Right cardiac atrium (tissue), 5 donors: ENCODE results near the gene PDLIM4. TPM values are rescaled to one million over a fixed set of nuclear protein-coding genes. Genes with fewer than 3 reads are reported as not detected.

Experiments
- ATAC-seq, 2 donors: fragments of 200-7000 bp; cut with Tn5 transposase; one replicate each; pipeline versions ENCODE4 v1.8.0 to v1.9.1; 2020; ENCODE audit warnings: moderate library complexity in 2 of 2, mild to moderate bottlenecking in 1 of 2
- DNase-seq, 3 donors: peaks; one replicate each; pipeline ENCODE4 v3.0.0-alpha.2; 2020
- H3K27ac ChIP-seq: one replicate; pipeline ENCODE4 v1.5.1; 2013; ENCODE audit warnings: mild to moderate bottlenecking, low read length, control low read depth, moderate library complexity
- H3K27me3 ChIP-seq: one replicate; pipeline ENCODE4 v1.6.1; 2013; ENCODE audit not compliant: control insufficient read depth, insufficient read depth
- H3K4me1 ChIP-seq: one replicate; pipeline ENCODE4 v1.6.1; 2013; ENCODE audit warnings: low read length; ENCODE audit not compliant: control insufficient read depth, insufficient read depth
- H3K4me3 ChIP-seq: one replicate; pipeline ENCODE4 v1.5.1; 2013; ENCODE audit warnings: low read length, control low read depth
- H3K9me3 ChIP-seq: one replicate; pipeline ENCODE4 v1.6.1; 2013; ENCODE audit warnings: low read length; ENCODE audit not compliant: control insufficient read depth
- WGBS: extraction: QIAGEN DNeasy Blood & Tissue Kit; methylation state at CpG from one replicate; pipeline ENCODE4 v1.1.7; 2013; 5-methylcytosine and 5-hydroxymethylcytosine counted together
- intact Hi-C, 4 donors: fragments of 100-400 bp; cut with DNase I; formaldehyde crosslinking; loops; one replicate each; pipeline versions ENCODE4 v1.11.0 to v1.14.0; 2022 to 2023
- polyA plus RNA-seq: library from polyadenylated mRNA; stranded (reverse); fragments of 200-250 nt; gene quantifications from one replicate; pipeline ENCODE4 v1.2.3, GENCODE V29; 2013
- total RNA-seq, 4 donors: library from RNA; stranded (reverse); fragmentation: NEBNext Ultra II Directional; extraction: Animal tissue kit (Norgen Biotek cat#: 25700); gene quantifications; one replicate each; pipeline ENCODE4 v1.2.1, GENCODE V29; 2021
- donor health status: healthy with polysubstance abuse.
- donor health status: DM: no; HTN: yes; CAD: no.
- donor health status: DM: no; HTN: no; CAD: no.
- donor health status: DM: no; HTN: yes; CAD: no; lungs with severe emphysema.
- donor health status: DM: yes; HTN: yes; CAD: no.

The PDLIM4 gene
- total and polyA plus RNA-seq, 5 donors = 35.0 to 113 (median 50.3) TPM

DNA sequence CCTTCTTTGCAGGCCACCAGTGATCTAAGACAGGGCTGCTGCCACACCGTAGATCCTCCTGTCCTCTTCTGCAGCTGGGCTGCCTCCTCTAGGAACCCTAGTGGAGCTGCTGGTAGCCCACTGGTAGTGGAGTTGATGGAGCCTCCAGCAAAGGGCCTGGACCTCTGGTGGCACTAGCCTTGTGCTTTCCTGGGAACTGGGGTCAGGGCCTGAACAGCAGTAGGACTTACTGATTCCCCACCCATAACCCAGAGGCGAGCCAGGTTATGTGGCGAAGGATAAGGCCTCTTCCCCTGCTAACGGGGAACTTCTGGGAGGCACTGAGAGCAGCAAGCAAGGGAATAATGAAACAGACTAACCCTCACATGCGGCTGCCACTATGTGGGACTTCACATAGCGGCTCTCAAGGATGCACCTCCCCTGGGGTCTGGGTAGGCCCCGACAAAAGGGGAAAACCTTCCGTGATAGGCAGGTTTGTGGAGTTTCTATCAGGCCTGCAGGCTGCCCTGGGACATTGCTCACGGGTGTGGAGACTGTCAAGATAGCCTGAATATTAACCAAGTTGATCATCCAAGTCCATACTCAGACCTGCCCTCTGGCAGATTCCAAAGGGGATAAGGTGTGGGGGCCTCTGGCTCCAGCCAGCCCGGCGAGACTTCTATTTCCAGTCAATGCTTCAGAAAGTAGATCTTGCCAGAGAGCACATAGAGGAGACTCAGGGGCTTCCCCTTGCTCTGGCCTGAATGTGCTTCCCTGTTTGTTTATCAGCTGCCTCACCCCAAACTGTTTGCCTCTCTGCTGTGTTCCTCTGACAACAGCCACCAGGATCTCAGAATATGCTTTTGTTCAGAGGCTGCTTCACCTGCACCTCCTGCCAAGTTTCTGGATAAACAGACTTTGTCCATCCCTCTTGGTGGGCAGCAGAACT, 44.1 kb downstream of the PDLIM4 start:
- no peaks in the 10 kb centered on the region for H3K9me3 ChIP-seq
- 70% methylated on average over 11 of the region's 11 CpGs for WGBS
- ATAC-seq (peak; percentile 66), DNase-seq (no peak)
- peaks cover 13% of the 10 kb centered on the region for H3K4me1 ChIP-seq
- peak overlapping the region; percentile 83 for H3K27ac ChIP-seq
- H3K4me3 ChIP-seq = no peak overlapping the region
- H3K27me3 ChIP-seq = no peaks in the 10 kb centered on the region
- intact Hi-C loops = no loop called here

DNA sequence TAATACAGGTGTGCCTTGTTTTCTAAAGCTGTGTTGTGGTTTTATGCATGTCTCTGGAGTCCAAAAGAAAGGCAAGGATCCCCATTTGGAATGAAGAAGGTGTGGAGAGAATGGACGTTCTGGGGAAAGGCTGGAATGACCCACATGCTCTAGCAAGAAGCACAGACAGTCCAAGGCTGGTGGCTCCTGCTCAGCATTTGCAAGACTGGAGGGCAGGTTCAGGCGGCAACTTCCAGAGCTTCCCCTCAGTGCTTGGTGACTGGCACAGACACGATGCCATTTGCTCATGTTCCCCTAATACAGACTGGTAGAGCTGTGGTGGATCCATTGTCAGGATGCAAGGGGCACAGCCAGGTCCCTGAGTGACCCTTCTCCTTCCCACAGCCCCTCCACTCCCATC, 44.9 kb downstream of the PDLIM4 start:
- ATAC-seq (no peak), DNase-seq (no peak)
- Histone ChIP-seq H3K27me3 (no peaks in the 10 kb centered on the region), H3K9me3 (no peaks in the 10 kb centered on the region), H3K4me3 (no peak overlapping the region), H3K27ac (peak overlapping the region; percentile 83), H3K4me1 (peaks cover 13% of the 10 kb centered on the region)
- intact Hi-C loops = no loop called here
- WGBS = 77% methylated on average over 3 of the region's 3 CpGs

DNA sequence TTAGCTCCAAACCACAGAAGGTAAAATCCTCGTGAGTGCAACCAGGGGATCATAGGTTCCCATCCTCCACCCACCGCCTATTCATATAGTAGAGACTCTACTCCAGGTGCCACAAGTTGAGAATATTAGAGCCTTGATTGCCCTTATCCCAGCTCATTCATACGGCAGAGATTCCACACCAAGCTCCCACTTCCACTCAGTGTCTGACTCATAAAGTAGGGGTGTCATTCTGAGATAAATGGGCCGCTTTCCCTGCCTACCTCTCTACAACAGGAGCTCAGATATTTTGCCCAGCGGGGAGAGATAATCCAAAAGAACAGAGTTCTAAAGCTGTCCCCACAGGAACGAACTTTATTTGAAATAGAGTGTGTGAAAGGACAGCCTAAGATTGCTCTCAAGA, 46.1 kb downstream of the PDLIM4 start:
- peaks cover 13% of the 10 kb centered on the region for H3K4me1 ChIP-seq
- H3K27me3 ChIP-seq = no peaks in the 10 kb centered on the region
- DNase-seq (no peak), ATAC-seq (no peak)
- WGBS = 94% methylated on average over 6 of the region's 6 CpGs
- no peak overlapping the region for H3K4me3 ChIP-seq
- no peaks in the 10 kb centered on the region for H3K9me3 ChIP-seq
- intact Hi-C loops = no loop called here
- no peak overlapping the region for H3K27ac ChIP-seq

DNA sequence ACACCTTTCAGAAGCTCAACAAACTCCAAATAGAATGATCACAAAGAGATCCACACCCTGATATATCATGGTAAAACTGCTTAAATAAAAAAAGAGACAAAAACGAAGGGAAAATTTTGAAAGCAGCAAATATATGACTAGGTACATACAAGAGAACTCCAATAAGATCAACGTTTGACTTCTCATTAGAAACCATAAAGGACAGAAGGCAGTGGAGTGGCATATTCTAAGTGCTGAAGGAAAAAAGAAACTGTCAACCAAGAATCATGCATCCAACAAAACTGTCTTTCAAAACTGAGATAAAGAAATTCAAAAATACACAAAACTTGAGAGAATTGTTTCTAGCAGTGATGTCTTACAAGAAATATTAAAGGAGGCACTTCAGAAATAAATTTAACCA, 47.9 kb downstream of the PDLIM4 start:
- H3K4me3 ChIP-seq = no peak overlapping the region
- intact Hi-C loops = no loop called here
- H3K27ac ChIP-seq = no peak overlapping the region
- no peaks in the 10 kb centered on the region for H3K9me3 ChIP-seq
- WGBS = 83% methylated on average over 2 of the region's 2 CpGs
- DNase-seq = no peak
- ATAC-seq = no peak
- H3K4me1 ChIP-seq = peaks cover 10% of the 10 kb centered on the region
- no peaks in the 10 kb centered on the region for H3K27me3 ChIP-seq

DNA sequence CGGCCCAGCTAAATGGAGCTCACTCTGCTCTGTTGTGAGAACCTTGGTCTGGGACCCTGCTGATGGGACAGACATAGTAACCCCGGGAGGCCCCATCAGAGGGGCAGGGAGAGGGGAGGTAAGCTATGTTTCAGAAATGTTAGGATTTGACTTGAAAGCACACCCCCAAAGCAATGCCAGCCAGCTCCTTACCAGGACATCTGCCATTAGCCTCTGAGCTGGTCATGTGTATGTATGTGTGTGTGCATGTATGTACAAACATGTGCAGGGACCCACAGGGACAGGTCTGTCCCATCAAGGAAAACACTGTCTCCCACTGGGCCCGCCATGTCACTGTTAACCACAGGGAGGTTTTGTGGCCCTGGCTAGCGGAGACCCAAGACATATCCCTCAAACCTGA, 51.2 kb downstream of the PDLIM4 start:
- intact Hi-C loops = no loop called here
- 95% methylated on average over 4 of the region's 4 CpGs for WGBS
- no peaks in the 10 kb centered on the region for H3K27me3 ChIP-seq
- DNase-seq (no peak), ATAC-seq (no peak)
- H3K4me1 ChIP-seq = no peaks in the 10 kb centered on the region
- H3K9me3 ChIP-seq = no peaks in the 10 kb centered on the region
- no peak overlapping the region for H3K27ac ChIP-seq
- H3K4me3 ChIP-seq = no peak overlapping the region

DNA sequence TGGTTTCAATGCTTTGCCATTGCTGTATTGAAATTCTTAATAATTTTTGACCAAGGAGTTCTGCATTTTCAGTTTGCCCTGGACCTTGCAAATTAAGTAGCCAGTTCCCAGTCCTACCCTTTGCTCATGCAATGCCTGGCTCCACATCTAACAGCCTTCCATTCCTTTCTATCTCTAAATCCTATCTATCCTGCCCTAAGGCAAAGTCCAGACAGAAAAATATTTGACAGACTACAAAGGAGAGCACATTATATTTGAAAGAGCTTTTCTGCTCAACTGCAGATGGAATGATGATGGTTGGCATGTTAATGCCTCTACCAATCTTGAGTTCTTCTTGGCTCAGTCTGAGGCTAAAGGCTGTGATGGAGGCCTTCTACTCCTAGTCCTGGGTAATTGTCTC, 52.2 kb downstream of the PDLIM4 start:
- H3K27me3 ChIP-seq = no peaks in the 10 kb centered on the region
- no peaks in the 10 kb centered on the region for H3K4me1 ChIP-seq
- no peak overlapping the region for H3K4me3 ChIP-seq
- ATAC-seq (no peak), DNase-seq (no peak)
- intact Hi-C loops = no loop called here
- H3K9me3 ChIP-seq = no peaks in the 10 kb centered on the region
- H3K27ac ChIP-seq = no peak overlapping the region

DNA sequence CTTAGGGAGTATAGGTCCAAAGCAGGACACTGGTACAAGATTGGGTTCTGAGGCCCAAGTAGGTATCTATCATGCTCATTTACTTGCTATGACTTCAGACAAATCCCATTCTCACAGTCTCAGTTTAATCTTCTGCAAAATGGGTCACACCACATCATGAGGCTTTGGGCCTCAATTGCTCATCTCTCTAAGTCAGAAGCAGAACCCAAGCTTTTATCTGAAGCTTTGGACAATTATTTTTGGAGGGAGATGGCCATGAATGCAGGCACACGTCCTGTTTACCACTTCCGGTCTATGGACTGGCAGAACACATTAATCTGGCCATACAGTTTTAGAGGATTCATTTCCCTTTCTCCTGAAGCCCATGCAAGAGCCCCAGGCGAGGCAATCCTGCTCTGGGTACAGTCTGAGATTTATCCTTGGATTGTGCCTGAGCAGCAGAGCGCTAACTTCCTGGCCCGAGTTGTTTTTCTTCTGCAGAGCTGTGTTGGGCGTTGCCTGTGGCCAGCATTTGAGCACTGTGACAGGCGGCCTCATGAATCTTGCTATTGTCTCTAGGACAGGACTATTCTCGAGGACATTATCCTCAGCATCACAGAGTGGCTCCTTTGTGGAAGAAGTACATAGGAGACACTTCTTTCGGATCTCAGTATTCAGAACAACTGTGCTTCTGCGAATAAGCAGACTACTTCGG, 52.8 kb downstream of the PDLIM4 start:
- Histone ChIP-seq H3K9me3 (no peaks in the 10 kb centered on the region), H3K4me1 (no peaks in the 10 kb centered on the region), H3K27me3 (no peaks in the 10 kb centered on the region), H3K4me3 (no peak overlapping the region), H3K27ac (no peak overlapping the region)
- peak; percentile 43 to 55 for ATAC-seq
- WGBS = 51% methylated on average over 11 of the region's 11 CpGs
- no peak for DNase-seq
- intact Hi-C loops = no loop called here

DNA sequence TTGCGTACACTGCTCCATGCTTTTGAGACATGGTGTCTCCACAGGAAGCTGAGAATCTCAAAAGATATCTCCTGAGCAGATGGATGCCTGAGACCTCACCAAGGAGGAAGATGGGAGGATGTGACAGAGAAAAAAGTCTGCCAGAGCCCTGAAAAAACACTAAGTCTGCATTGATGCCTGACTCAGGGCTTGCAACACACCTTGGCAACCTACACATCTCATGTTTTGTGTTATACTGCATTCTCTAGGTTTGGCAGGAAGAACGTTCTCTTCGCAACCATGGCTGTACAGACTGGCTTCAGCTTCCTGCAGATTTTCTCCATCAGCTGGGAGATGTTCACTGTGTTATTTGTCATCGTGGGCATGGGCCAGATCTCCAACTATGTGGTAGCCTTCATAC, 55.9 kb downstream of the PDLIM4 start:
- no peak overlapping the region for H3K27ac ChIP-seq
- no peaks in the 10 kb centered on the region for H3K9me3 ChIP-seq
- 72% methylated on average over 4 of the region's 4 CpGs for WGBS
- no peak for ATAC-seq
- H3K4me3 ChIP-seq = no peak overlapping the region
- H3K4me1 ChIP-seq = peaks cover 1% of the 10 kb centered on the region
- H3K27me3 ChIP-seq = no peaks in the 10 kb centered on the region
- DNase-seq = no peak
- intact Hi-C loops = no loop called here

DNA sequence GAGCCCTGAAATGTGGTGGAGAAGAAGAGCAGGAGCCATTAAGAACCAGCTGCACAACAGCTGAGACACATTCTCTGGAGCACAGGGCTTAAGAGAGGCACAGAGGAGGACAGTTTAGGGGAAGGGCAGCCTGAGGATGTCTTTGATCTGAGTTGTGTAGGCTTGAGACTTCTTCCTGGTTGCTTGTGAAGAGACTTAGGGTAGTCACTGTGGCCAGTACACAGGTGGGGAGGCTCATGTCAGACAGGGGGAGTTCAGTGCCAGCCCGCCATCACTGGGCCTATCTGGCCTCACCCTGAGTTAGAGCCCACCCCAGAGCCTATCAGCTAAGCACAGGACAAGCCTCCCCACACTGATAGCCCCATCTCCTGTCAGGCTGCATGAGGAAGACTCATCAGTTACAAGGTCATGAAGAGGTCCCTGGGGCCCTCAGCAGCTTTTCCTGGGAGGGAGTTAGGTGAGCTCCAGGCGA, 56.5 kb downstream of the PDLIM4 start:
- Histone ChIP-seq H3K27me3 (no peaks in the 10 kb centered on the region), H3K27ac (no peak overlapping the region), H3K4me1 (peaks cover 1% of the 10 kb centered on the region), H3K9me3 (no peaks in the 10 kb centered on the region), H3K4me3 (no peak overlapping the region)
- ATAC-seq (no peak), DNase-seq (no peak)
- WGBS = 96% methylated on average over 2 of the region's 2 CpGs
- intact Hi-C loops = no loop called here

DNA sequence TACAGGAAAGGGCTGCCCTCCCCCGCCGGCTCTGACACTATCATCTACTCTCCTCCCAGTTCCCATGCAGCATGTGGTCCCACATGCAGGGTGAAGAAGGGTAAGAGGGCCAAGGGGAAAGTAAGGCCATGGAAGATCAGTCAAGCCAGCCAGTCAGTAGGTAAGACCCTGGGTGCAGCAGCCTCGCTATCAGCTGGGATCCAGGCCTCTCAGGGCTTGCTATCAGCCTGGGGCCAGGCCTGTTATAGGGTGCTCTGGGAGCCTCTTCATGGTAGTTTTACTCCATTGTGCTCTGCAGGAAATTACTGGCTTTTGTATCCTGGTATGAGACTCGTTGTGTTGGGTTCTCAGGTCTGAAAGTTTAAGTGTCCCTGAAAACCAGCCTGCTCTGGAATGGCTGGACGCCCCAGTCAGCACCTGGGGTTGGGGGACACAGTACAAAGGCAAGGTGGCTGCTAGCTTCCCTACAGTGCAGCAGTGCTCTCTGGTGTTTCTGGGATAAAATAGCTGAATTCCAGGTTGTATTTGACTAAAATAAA, 58.1 kb downstream of the PDLIM4 start:
- intact Hi-C loops = no loop called here
- WGBS = 76% methylated on average over 5 of the region's 5 CpGs
- Histone ChIP-seq H3K4me1 (peaks cover 1% of the 10 kb centered on the region), H3K4me3 (no peak overlapping the region), H3K27ac (no peak overlapping the region), H3K27me3 (no peaks in the 10 kb centered on the region), H3K9me3 (no peaks in the 10 kb centered on the region)
- DNase-seq (no peak), ATAC-seq (no peak)

DNA sequence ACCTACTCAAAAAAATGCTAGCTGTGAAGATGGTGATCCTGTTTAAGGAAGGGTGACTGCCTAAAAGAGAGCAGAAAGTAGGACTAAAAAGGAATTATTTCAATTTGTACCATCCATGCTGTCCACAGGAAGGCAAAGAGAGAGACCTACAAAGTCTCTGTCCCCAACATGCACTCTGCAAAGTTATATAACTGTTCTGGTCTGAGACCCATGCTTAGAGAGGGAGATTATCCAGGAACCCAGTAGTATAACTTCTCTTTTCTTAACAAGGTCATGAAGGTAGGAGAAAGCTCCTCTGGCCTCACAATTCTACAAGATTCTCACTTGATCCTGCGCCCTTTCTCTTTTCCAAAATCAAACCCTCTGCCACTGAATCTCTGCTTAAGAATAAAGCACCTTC, 62.5 kb downstream of the PDLIM4 start:
- Histone ChIP-seq H3K27me3 (no peaks in the 10 kb centered on the region), H3K4me3 (no peak overlapping the region), H3K4me1 (peaks cover 1% of the 10 kb centered on the region), H3K9me3 (no peaks in the 10 kb centered on the region), H3K27ac (no peak overlapping the region)
- ATAC-seq (no peak), DNase-seq (no peak)
- 97% methylated on average over 1 of the region's 1 CpG for WGBS
- intact Hi-C loops = no loop called here
